Neural cell (in vitro differentiated cells): ENCODE data around the gene BFSP1. TPM values are rescaled to one million over a fixed set of nuclear protein-coding genes. Genes with fewer than 3 reads are reported as not detected.
A peak's percentile ranks its signal among the peaks of the same experiment; 100 is the strongest.

Source experiments
- H2AFZ ChIP-seq: fragments of 200-600, 300-800 bp; sonication (generic), shearing (Covaris generic); 2 replicates; pipeline ENCODE4 v1.6.0; 2014; ENCODE audit warnings: low read depth, mild to moderate bottlenecking, antibody characterized with exemption, low read length, moderate library complexity
- H3F3A ChIP-seq: fragments of 200-600 bp; shearing (Covaris generic); 2 replicates; pipeline ENCODE4 v1.6.1; 2016; ENCODE audit warnings: mild to moderate bottlenecking, moderate library complexity, mixed read lengths, antibody characterized with exemption, low read length; ENCODE audit not compliant: insufficient read depth, poor library complexity, severe bottlenecking
- H3K27ac ChIP-seq: fragments of 200-600, 300-800 bp; sonication (generic), shearing (Covaris generic); 2 replicates; pipeline ENCODE4 v1.5.1; 2014; ENCODE audit warnings: mild to moderate bottlenecking, low read length, moderate library complexity
- H3K27me3 ChIP-seq: fragments of 300-800, 200-600 bp; sonication (generic), shearing (Covaris generic); 2 replicates; pipeline ENCODE4 v1.6.0; 2014; ENCODE audit warnings: mild to moderate bottlenecking, low read depth, low read length, moderate library complexity; ENCODE audit not compliant: insufficient read depth
- H3K36me3 ChIP-seq: fragments of 300-800, 200-600 bp; sonication (generic), shearing (Covaris generic); 2 replicates; pipeline ENCODE4 v1.5.1; 2014; ENCODE audit warnings: mild to moderate bottlenecking, antibody characterized with exemption, low read length, moderate library complexity; ENCODE audit not compliant: insufficient read depth
- H3K4me2 ChIP-seq: fragments of 300-800, 200-600 bp; sonication (generic), shearing (Covaris generic); 2 replicates; pipeline ENCODE4 v1.6.0; 2014; ENCODE audit warnings: mild to moderate bottlenecking, low read length
- H3K4me3 ChIP-seq: fragments of 300-800, 200-600 bp; sonication (generic), shearing (Covaris generic); 2 replicates; pipeline ENCODE4 v1.5.1; 2014; ENCODE audit warnings: mild to moderate bottlenecking, low read length, moderate library complexity
- H3K79me2 ChIP-seq: fragments of 200-600 bp; shearing (Covaris generic); replicated peaks from 2 replicates; pipeline ENCODE4 v1.6.0; 2014; ENCODE audit warnings: mild to moderate bottlenecking, low read length, moderate library complexity; ENCODE audit not compliant: insufficient read depth
- H3K9ac ChIP-seq: fragments of 300-800, 200-600 bp; sonication (generic), shearing (Covaris generic); 2 replicates; pipeline ENCODE4 v1.6.1; 2016; ENCODE audit warnings: mild to moderate bottlenecking, low read length, mixed read lengths
- H3K9me2 ChIP-seq: fragments of 200-600 bp; shearing (Covaris generic); 2 replicates; pipeline ENCODE4 v1.6.1; 2016; ENCODE audit warnings: mild to moderate bottlenecking, low read length, mixed read lengths; ENCODE audit not compliant: insufficient read depth
- H3K9me3 ChIP-seq: fragments of 200-600, 300-800 bp; sonication (generic), shearing (Covaris generic); 2 replicates; pipeline ENCODE4 v1.6.1; 2016; ENCODE audit warnings: mild to moderate bottlenecking, mixed run types, low read length, moderate library complexity, mixed read lengths
- H4K20me1 ChIP-seq: fragments of 200-600 bp; shearing (Covaris generic); 2 replicates; pipeline ENCODE4 v1.6.1; 2016; ENCODE audit warnings: mild to moderate bottlenecking, mixed run types; ENCODE audit not compliant: insufficient read depth
- CTCF ChIP-seq: fragments of 450-650 bp; IDR thresholded peaks from 2 replicates; pipeline ENCODE4 v1.5.1; 2014; ENCODE audit warnings: antibody characterized with exemption, mild to moderate bottlenecking, moderate library complexity; ENCODE audit not compliant: poor library complexity, severe bottlenecking
- EP300 ChIP-seq: fragments of 450-650 bp; conservative IDR thresholded peaks from 2 replicates; pipeline ENCODE4 v1.6.1; 2014; ENCODE audit warnings: antibody characterized with exemption, mild to moderate bottlenecking, moderate library complexity; ENCODE audit not compliant: poor library complexity, severe bottlenecking
- EZH2 ChIP-seq: fragments of 200-600, 300-800 bp; shearing (Covaris generic), sonication (generic); IDR thresholded peaks from 2 replicates; pipeline ENCODE4 v1.6.1; 2014; ENCODE audit warnings: antibody characterized with exemption, low read length, borderline replicate concordance, mild to moderate bottlenecking; ENCODE audit not compliant: insufficient read depth, poor library complexity, severe bottlenecking
- MXI1 ChIP-seq: fragments of 450-650 bp; conservative IDR thresholded peaks from 2 replicates; pipeline ENCODE4 v1.6.1; 2014; ENCODE audit warnings: antibody characterized with exemption, mild to moderate bottlenecking; ENCODE audit not compliant: poor library complexity, severe bottlenecking
- POLR2AphosphoS5 ChIP-seq: IDR thresholded peaks from 2 replicates; pipeline ENCODE4 v1.6.1; 2012
- RAD21 ChIP-seq: fragments of 450-650 bp; conservative IDR thresholded peaks from 2 replicates; pipeline ENCODE4 v1.6.1; 2014; ENCODE audit warnings: antibody characterized with exemption, mild to moderate bottlenecking, moderate library complexity
- REST ChIP-seq: IDR thresholded peaks from 2 replicates; pipeline ENCODE4 v1.6.1; 2012; ENCODE audit warnings: borderline replicate concordance
- SMC3 ChIP-seq: fragments of 450-650 bp; conservative IDR thresholded peaks from 2 replicates; pipeline ENCODE4 v1.6.1; 2014; ENCODE audit warnings: antibody characterized with exemption, mild to moderate bottlenecking, moderate library complexity; ENCODE audit not compliant: poor library complexity
- TAF1 ChIP-seq: IDR thresholded peaks from 2 replicates; pipeline ENCODE4 v1.6.1; 2012; ENCODE audit warnings: low read depth
- polyA plus RNA-seq: library from polyadenylated mRNA; depleted of rRNA; stranded (reverse); fragments of >200 nt; gene quantifications from 2 replicates; pipeline ENCODE4 v1.2.3, GENCODE V29; 2014

Gene BFSP1
- polyA plus RNA-seq, 1 donor from 2014 or later: 1.3 TPM

- no peak overlapping the region for H3K9ac ChIP-seq
- no peaks in the 10 kb centered on the region for H3K9me2 ChIP-seq
- H4K20me1 ChIP-seq: no peaks in the 10 kb centered on the region
- no peaks in the 10 kb centered on the region for H3K79me2 ChIP-seq
- H3K9me3 ChIP-seq: no peaks in the 10 kb centered on the region
- TF ChIP-seq EP300: no peak
- no peak for TF ChIP-seq MXI1
- TF ChIP-seq SMC3: no peak
- no peak for TF ChIP-seq RAD21
- TF ChIP-seq EZH2: no peak
- TF ChIP-seq POLR2AphosphoS5: no peak
- TF ChIP-seq REST: no peak
- TF ChIP-seq TAF1: no peak
- no peak for TF ChIP-seq CTCF
- no peak overlapping the region for H3K4me2 ChIP-seq
- H3K27ac ChIP-seq: no peak overlapping the region
- H3K4me3 ChIP-seq: no peak overlapping the region
- no peak overlapping the region for H2AFZ ChIP-seq
- peaks cover 6% of the 10 kb centered on the region for H3K27me3 ChIP-seq
- H3F3A ChIP-seq: no peaks in the 10 kb centered on the region
- H3K36me3 ChIP-seq: no peaks in the 10 kb centered on the region
These were observed 6.8 kb upstream of the BFSP1 start for GRCh38 chr20:17537959-17538358.

GRCh38 chr20:17536944-17537444, 5.8 kb upstream of the BFSP1 start:
- no peaks in the 10 kb centered on the region for H3K9me3 ChIP-seq
- H3K27me3 ChIP-seq: peaks cover 6% of the 10 kb centered on the region
- no peak overlapping the region for H2AFZ ChIP-seq
- no peak overlapping the region for H3K9ac ChIP-seq
- H3K27ac ChIP-seq: no peak overlapping the region
- H4K20me1 ChIP-seq: no peaks in the 10 kb centered on the region
- no peak overlapping the region for H3K4me2 ChIP-seq
- no peaks in the 10 kb centered on the region for H3F3A ChIP-seq
- TF ChIP-seq EZH2 (no peak), RAD21 (peak; percentile 75), REST (no peak), SMC3 (peak; percentile 85), CTCF (peak; percentile 79)
- no peaks in the 10 kb centered on the region for H3K79me2 ChIP-seq
- H3K4me3 ChIP-seq: no peak overlapping the region
- no peaks in the 10 kb centered on the region for H3K9me2 ChIP-seq
- no peaks in the 10 kb centered on the region for H3K36me3 ChIP-seq
